ENCODE data around the gene TBKBP1. TPM values are rescaled to one million over a fixed set of nuclear protein-coding genes. Genes with fewer than 3 reads are reported as not detected.

Gene TBKBP1
- total RNA-seq, 4 donors from 2014 or later: 1.8 to 6.4 (median 4.4) TPM

DNA sequence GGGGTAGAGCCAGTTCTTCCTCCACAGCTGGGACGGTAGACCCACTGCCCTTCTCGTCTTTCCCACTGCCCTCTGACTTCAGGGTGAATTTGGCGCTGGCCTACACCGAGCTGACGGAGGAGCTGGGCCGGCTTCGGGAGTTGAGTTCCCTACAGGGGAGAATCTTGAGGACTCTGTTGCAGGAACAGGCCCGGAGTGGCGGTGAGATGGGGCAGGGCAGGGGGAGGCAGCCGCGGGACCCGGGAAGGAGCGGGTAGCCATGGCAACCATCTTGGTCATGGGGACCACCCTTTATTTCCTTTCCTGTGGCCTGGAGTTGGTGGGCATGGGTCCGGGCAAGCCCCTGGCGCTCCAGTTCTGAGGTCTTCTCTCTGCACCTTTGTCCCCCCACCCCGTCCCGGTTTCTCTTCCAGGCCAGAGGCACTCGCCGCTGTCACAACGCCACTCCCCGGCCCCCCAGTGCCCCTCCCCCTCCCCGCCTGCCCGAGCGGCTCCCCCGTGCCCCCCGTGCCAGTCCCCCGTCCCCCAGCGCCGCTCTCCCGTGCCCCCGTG is 14.4 kb downstream of the TBKBP1 start:
- H3K27me3 ChIP-seq: peaks cover 9% of the 10 kb centered on the region
- peak overlapping the region in 1 of 4 donors; percentile 17 for H3K27ac ChIP-seq
- H3K36me3 ChIP-seq: no peaks in the 10 kb centered on the region
- TF ChIP-seq POLR2A (IDR thresholded peaks at IDR 0.05): no peak
- no peak for TF ChIP-seq CTCF (IDR thresholded peaks at IDR 0.05)
- no peak for TF ChIP-seq POLR2AphosphoS5 (IDR thresholded peaks at IDR 0.05)
- TF ChIP-seq EP300 (IDR thresholded peaks at IDR 0.05; ENCODE audit: low read depth): no peak
- intact Hi-C loops (cut with DNase I; ENCODE audit: low total_unique reads): no loop called here
- H3K4me1 ChIP-seq: peaks cover 0 to 32% (median 8%) of the 10 kb centered on the region in 4 donors
- peak overlapping the region in 3 of 4 donors; percentile 8 to 36 (median 35) for H3K4me3 ChIP-seq
- in situ Hi-C loops (cut with MboI; ENCODE audit: low pct_ligation_motif_present in 1 of 4, low pct_unique_long_range_greater_than_20kb in 1 of 4, low sequenced_read_pairs in 3 of 4): no loop called here
- 49% methylated on average over 31 of the region's 31 CpGs; no CpG with 5 or more reads in 1 of the 2 donors for WGBS, 2 donors (ENCODE audit: low coverage in 1 of 2)
- no peak for DNase-seq
- H3K9me3 ChIP-seq: no peaks in the 10 kb centered on the region

- no peak for DNase-seq
- Histone ChIP-seq H3K27ac (peak overlapping the region in 1 of 4 donors; percentile 17), H3K36me3 (no peaks in the 10 kb centered on the region), H3K27me3 (peaks cover 11% of the 10 kb centered on the region), H3K9me3 (no peaks in the 10 kb centered on the region), H3K4me3 (peak overlapping the region in 3 of 4 donors; percentile 8 to 36 (median 35)), H3K4me1 (peaks cover 0 to 30% (median 8%) of the 10 kb centered on the region in 4 donors)
- in situ Hi-C loops (cut with MboI; ENCODE audit: low pct_ligation_motif_present in 1 of 4, low pct_unique_long_range_greater_than_20kb in 1 of 4, low sequenced_read_pairs in 3 of 4) (no loop called here), intact Hi-C loops (cut with DNase I; ENCODE audit: low total_unique reads) (no loop called here)
- WGBS, 2 donors (ENCODE audit: low coverage in 1 of 2): 64% methylated on average over 86 of the region's 89 CpGs; no CpG with 5 or more reads in 1 of the 2 donors
- TF ChIP-seq EP300 (IDR thresholded peaks at IDR 0.05; ENCODE audit: low read depth): no peak
- TF ChIP-seq POLR2AphosphoS5 (IDR thresholded peaks at IDR 0.05): no peak
- TF ChIP-seq CTCF (IDR thresholded peaks at IDR 0.05): no peak
- TF ChIP-seq POLR2A (IDR thresholded peaks at IDR 0.05): no peak
These were observed 15.0 kb downstream of the TBKBP1 start for GRCh38 chr17:47708864-47709541.

DNA sequence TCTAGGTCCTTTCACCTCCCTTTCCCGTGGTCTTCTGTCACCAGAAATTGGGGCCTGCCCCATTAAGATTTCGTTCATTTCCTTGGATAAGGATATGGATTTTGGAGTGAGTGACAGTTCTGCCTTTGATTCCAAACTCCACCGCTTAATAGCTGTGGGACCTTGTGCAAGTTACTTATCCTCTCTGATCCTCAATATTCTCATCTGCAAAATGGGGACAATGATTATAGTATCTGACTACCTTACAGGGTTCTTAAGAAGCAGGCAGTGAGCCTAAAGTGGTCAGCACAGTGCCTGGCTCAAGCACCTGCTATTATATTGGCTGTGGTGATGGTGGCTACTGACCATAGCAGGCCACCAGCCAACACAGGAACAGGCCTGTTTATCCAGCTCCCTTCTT is 15.6 kb downstream of the TBKBP1 start:
- DNase-seq: no peak
- H3K9me3 ChIP-seq: no peaks in the 10 kb centered on the region
- H3K27ac ChIP-seq: no peak overlapping the region
- H3K4me3 ChIP-seq: no peak overlapping the region
- H3K36me3 ChIP-seq: no peaks in the 10 kb centered on the region
- peaks cover 0 to 30% (median 8%) of the 10 kb centered on the region in 4 donors for H3K4me1 ChIP-seq
- TF ChIP-seq POLR2AphosphoS5 (IDR thresholded peaks at IDR 0.05) (no peak), POLR2A (IDR thresholded peaks at IDR 0.05) (no peak), EP300 (IDR thresholded peaks at IDR 0.05; ENCODE audit: low read depth) (no peak), CTCF (IDR thresholded peaks at IDR 0.05) (no peak)
- in situ Hi-C loops (cut with MboI; ENCODE audit: low pct_ligation_motif_present in 1 of 4, low pct_unique_long_range_greater_than_20kb in 1 of 4, low sequenced_read_pairs in 3 of 4): no loop called here
- WGBS, 2 donors (ENCODE audit: low coverage in 1 of 2): 92 to 100% methylated on average over 1 to 3 of the region's 3 CpGs
- intact Hi-C loops (cut with DNase I; ENCODE audit: low total_unique reads): no loop called here
- peaks cover 11% of the 10 kb centered on the region for H3K27me3 ChIP-seq

GRCh38 chr17:47711366-47712099 is 17.6 kb downstream of the TBKBP1 start:
- Histone ChIP-seq H3K27ac (no peak overlapping the region), H3K27me3 (peaks cover 14% of the 10 kb centered on the region), H3K9me3 (no peaks in the 10 kb centered on the region), H3K4me3 (no peak overlapping the region), H3K4me1 (peaks cover 0 to 20% (median 6%) of the 10 kb centered on the region in 4 donors), H3K36me3 (no peaks in the 10 kb centered on the region)
- no peak for DNase-seq
- intact Hi-C loops (cut with DNase I; ENCODE audit: low total_unique reads): no loop called here
- in situ Hi-C loops (cut with MboI; ENCODE audit: low pct_ligation_motif_present in 1 of 4, low pct_unique_long_range_greater_than_20kb in 1 of 4, low sequenced_read_pairs in 3 of 4): no loop called here
- no peak for TF ChIP-seq EP300 (IDR thresholded peaks at IDR 0.05; ENCODE audit: low read depth)
- no peak for TF ChIP-seq POLR2A (IDR thresholded peaks at IDR 0.05)
- TF ChIP-seq CTCF (IDR thresholded peaks at IDR 0.05): no peak
- no peak for TF ChIP-seq POLR2AphosphoS5 (IDR thresholded peaks at IDR 0.05)
- WGBS, 2 donors (ENCODE audit: low coverage in 1 of 2): 93 to 100% methylated on average over 2 to 15 of the region's 15 CpGs

Data from transverse colon (tissue), 4 donors.